ENCODE data around the gene NKAIN2. TPM values are rescaled to one million over a fixed set of nuclear protein-coding genes. Genes with fewer than 3 reads are reported as not detected.
"Not testable (repeated sequence)": the region's sequence is repeated elsewhere in the genome, so short reads cannot be mapped to it uniquely, and the experiment has no call there.

NKAIN2 gene
- total RNA-seq, 2 donors from 2014 or later: not detected

DNA sequence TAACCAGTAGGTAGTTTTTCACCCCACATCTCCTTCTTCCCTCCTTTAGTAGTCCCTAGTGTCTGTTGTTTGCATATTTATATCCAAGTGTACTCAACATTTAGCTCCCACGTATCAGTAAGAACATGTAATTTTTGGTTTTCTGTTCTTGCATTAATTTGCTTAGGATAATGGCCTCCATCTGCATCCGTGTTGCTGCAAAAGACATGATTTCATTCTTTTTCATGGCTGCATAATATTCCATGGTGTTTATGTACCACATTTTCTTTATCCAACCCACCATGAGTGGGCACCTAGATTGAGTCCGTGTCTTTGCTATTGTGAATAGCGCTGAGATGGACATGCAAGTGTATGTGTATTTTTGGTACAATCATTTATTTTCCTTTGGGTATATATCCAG is 306.8 kb downstream of the NKAIN2 start:
- DNase-seq (ENCODE audit: low spot score): no peak
- no peak overlapping the region for H3K27ac Mint-ChIP-seq
- no peaks in the 10 kb centered on the region for H3K27me3 Mint-ChIP-seq
- no peaks in the 10 kb centered on the region for H3K4me1 Mint-ChIP-seq (ENCODE audit: low read depth in 2 of 2)
- H3K36me3 Mint-ChIP-seq: peaks cover 4% of the 10 kb centered on the region
- H3K9me3 Mint-ChIP-seq: peaks cover 20% of the 10 kb centered on the region
- no peak overlapping the region for H3K4me3 Mint-ChIP-seq
- no peak for ATAC-seq

- Mint-ChIP-seq H3K27me3 (no peaks in the 10 kb centered on the region), H3K4me1 (ENCODE audit: low read depth in 2 of 2) (no peaks in the 10 kb centered on the region), H3K36me3 (no peaks in the 10 kb centered on the region), H3K9me3 (peaks cover 3% of the 10 kb centered on the region), H3K27ac (no peak overlapping the region), H3K4me3 (no peak overlapping the region)
- ATAC-seq (no peak), DNase-seq (ENCODE audit: low spot score) (no peak)
These were observed 315.9 kb downstream of the NKAIN2 start for GRCh38 chr6:124119596-124119995.

DNA sequence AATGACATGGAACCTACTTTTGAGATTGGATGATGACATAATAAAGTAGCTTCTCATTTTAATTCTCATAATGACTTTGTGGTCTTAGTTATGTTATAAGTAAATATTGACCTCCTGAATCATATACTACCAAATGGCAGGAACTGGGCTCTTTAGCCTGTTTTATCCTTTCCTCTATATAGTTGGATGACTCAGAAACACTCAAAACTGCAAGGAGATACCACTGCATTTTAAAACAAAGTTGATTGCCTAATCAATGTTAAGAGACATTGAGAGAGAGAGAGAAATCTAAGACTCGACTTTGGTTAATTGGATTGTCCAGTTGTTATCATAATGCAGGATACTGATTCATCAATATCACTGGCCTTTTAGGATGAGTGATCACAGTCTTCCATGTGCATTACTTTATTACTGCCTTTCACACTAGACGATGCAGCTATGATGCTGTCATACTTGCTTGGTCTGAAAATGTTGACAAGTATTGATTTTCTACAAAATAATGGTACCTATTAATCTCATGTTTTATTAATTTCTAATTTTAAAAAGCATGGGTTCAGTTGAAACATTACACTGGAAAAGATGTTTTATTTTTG is 320.0 kb downstream of the NKAIN2 start:
- Mint-ChIP-seq H3K27me3 (no peaks in the 10 kb centered on the region), H3K4me1 (ENCODE audit: low read depth in 2 of 2) (no peaks in the 10 kb centered on the region), H3K36me3 (peaks cover 8% of the 10 kb centered on the region), H3K9me3 (peaks cover 14% of the 10 kb centered on the region), H3K27ac (no peak overlapping the region), H3K4me3 (no peak overlapping the region)
- ATAC-seq: no peak
- no peak for DNase-seq (ENCODE audit: low spot score)

- H3K9me3 Mint-ChIP-seq: peaks cover 18% of the 10 kb centered on the region
- peaks cover 9% of the 10 kb centered on the region for H3K36me3 Mint-ChIP-seq
- no peak overlapping the region for H3K27ac Mint-ChIP-seq
- ATAC-seq (no peak), DNase-seq (ENCODE audit: low spot score) (no peak)
- no peaks in the 10 kb centered on the region for H3K27me3 Mint-ChIP-seq
- H3K4me3 Mint-ChIP-seq: no peak overlapping the region
- H3K4me1 Mint-ChIP-seq (ENCODE audit: low read depth in 2 of 2): no peaks in the 10 kb centered on the region
These were observed 327.6 kb downstream of the NKAIN2 start for GRCh38 chr6:124131259-124131658.

GRCh38 chr6:124131779-124132178 is 328.1 kb downstream of the NKAIN2 start:
- Mint-ChIP-seq H3K27me3 (no peaks in the 10 kb centered on the region), H3K36me3 (peaks cover 6% of the 10 kb centered on the region)
- no peak for ATAC-seq

DNA sequence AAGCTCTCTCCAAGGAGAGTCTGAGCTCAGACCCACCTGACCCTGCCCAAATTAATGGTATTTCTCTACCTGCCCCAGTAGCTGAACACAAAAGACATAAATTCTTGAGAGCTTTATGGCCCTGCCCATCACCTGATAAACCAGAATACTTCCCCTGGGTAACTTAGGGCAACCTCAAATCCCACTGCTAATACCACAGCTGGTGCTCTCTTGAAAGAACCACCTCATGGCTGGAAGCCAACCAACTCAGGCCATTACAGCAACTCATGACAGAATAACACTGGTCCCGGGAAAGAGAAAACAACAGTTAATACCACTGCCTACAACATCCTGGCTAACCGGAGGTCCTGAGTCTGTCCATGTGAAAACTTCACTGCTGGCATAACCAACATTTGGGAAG is 328.6 kb downstream of the NKAIN2 start:
- Mint-ChIP-seq H3K27me3 (no peaks in the 10 kb centered on the region), H3K4me1 (ENCODE audit: low read depth in 2 of 2) (no peaks in the 10 kb centered on the region), H3K27ac (no peak overlapping the region), H3K4me3 (no peak overlapping the region), H3K36me3 (peaks cover 6% of the 10 kb centered on the region), H3K9me3 (peaks cover 13% of the 10 kb centered on the region)
- ATAC-seq (no peak), DNase-seq (ENCODE audit: low spot score) (no peak)

More at GRCh38 chr6:124131779-124132178, 328.1 kb downstream of the NKAIN2 start:
- H3K27ac Mint-ChIP-seq: no peak overlapping the region
- no peaks in the 10 kb centered on the region for H3K4me1 Mint-ChIP-seq (ENCODE audit: low read depth in 2 of 2)
- H3K9me3 Mint-ChIP-seq: peaks cover 15% of the 10 kb centered on the region
- H3K4me3 Mint-ChIP-seq: no peak overlapping the region
- DNase-seq (ENCODE audit: low spot score): no peak

DNA sequence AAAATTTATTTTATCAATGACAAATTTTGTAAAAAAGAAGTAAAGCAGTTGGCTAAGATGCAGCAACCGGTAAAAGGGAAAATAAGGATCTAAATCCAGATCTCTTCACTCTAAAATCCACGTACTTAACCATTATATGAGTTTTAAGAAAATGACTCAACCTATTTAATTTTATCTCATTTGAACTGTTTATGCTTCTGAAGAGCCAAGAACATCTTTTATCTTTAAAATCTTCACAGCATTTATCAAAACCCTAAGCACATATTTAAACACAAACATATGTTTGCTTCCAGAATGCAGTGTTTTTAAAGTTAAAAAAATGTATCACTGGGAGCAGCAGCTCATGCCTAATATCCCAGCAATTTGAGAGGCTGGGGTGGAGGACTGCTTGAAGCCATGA is 339.2 kb downstream of the NKAIN2 start:
- H3K9me3 Mint-ChIP-seq: no peaks in the 10 kb centered on the region
- H3K4me3 Mint-ChIP-seq: no peak overlapping the region
- no peaks in the 10 kb centered on the region for H3K36me3 Mint-ChIP-seq
- ATAC-seq: no peak
- H3K27me3 Mint-ChIP-seq: no peaks in the 10 kb centered on the region
- H3K4me1 Mint-ChIP-seq (ENCODE audit: low read depth in 2 of 2): no peaks in the 10 kb centered on the region
- DNase-seq (ENCODE audit: low spot score): no peak
- no peak overlapping the region for H3K27ac Mint-ChIP-seq

DNA sequence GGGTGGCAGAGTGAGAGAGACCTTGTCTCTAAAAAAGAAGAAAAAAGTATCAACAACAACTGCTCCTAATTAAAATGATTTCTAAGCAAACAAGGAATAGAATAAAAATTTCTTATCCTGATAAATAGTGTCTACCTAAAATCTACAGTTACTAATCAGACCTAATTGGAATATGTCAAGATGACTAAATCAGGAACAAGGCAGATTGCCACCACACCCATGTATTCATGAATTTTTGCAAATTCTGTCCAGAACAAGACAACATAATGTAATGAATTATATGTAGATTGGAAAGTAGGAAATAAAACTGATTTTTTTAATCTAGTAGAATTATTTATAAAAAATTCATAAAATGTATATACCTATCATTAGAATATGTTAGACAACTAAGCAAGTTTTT is 339.8 kb downstream of the NKAIN2 start:
- Mint-ChIP-seq H3K4me1 (ENCODE audit: low read depth in 2 of 2) (no peaks in the 10 kb centered on the region), H3K27me3 (no peaks in the 10 kb centered on the region), H3K36me3 (no peaks in the 10 kb centered on the region), H3K9me3 (no peaks in the 10 kb centered on the region), H3K27ac (no peak overlapping the region), H3K4me3 (no peak overlapping the region)
- ATAC-seq (no peak), DNase-seq (ENCODE audit: low spot score) (no peak)

GRCh38 chr6:124147621-124148020 is 344.0 kb downstream of the NKAIN2 start:
- no peaks in the 10 kb centered on the region for H3K36me3 Mint-ChIP-seq
- no peak overlapping the region for H3K27ac Mint-ChIP-seq
- no peaks in the 10 kb centered on the region for H3K4me1 Mint-ChIP-seq (ENCODE audit: low read depth in 2 of 2)
- no peaks in the 10 kb centered on the region for H3K9me3 Mint-ChIP-seq
- H3K27me3 Mint-ChIP-seq: no peaks in the 10 kb centered on the region
- no peak for DNase-seq (ENCODE audit: low spot score)
- no peak overlapping the region for H3K4me3 Mint-ChIP-seq
- ATAC-seq: no peak

DNA sequence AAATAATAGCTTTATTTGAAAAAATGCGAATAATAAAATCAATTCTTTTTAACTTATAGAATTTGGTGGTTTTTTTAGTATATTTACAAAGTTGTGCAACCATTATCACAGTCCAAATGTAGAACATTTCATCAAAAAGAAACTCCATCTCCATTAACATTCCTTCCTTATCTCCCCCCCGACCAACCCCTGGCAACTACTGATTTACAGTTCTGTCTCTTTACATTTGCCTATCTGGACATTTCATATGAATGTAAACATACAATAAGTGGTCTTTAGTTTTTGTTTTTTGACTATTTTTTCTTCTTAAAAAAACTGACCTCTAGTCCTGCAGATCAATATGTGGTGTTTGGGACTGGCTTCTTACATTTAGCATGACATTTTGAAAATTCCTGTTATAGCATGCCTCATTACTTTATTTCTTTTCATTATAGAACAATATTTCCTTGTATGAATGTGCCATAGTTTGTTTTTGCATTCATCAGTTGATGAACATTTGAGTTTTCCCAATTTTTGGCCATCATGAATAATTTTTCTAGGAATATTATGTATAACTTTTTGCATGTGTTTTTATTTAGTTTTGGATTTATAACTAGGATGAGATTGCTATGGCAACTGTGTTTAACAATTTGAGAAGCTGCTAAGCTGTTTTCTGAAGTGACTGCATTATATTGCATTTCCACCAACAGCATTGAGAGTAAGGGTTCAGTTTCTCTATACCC is 344.7 kb downstream of the NKAIN2 start:
- Mint-ChIP-seq H3K4me1 (ENCODE audit: low read depth in 2 of 2) (no peaks in the 10 kb centered on the region), H3K27ac (no peak overlapping the region), H3K27me3 (no peaks in the 10 kb centered on the region), H3K9me3 (no peaks in the 10 kb centered on the region), H3K36me3 (no peaks in the 10 kb centered on the region), H3K4me3 (no peak overlapping the region)
- DNase-seq (ENCODE audit: low spot score) (no peak), ATAC-seq (no peak)

GRCh38 chr6:124149646-124150045 is 346.0 kb downstream of the NKAIN2 start:
- no peaks in the 10 kb centered on the region for H3K9me3 Mint-ChIP-seq
- ATAC-seq: no peak
- no peaks in the 10 kb centered on the region for H3K36me3 Mint-ChIP-seq
- no peak overlapping the region for H3K4me3 Mint-ChIP-seq
- no peak for DNase-seq (ENCODE audit: low spot score)
- no peaks in the 10 kb centered on the region for H3K4me1 Mint-ChIP-seq (ENCODE audit: low read depth in 2 of 2)
- no peaks in the 10 kb centered on the region for H3K27me3 Mint-ChIP-seq
- no peak overlapping the region for H3K27ac Mint-ChIP-seq

DNA sequence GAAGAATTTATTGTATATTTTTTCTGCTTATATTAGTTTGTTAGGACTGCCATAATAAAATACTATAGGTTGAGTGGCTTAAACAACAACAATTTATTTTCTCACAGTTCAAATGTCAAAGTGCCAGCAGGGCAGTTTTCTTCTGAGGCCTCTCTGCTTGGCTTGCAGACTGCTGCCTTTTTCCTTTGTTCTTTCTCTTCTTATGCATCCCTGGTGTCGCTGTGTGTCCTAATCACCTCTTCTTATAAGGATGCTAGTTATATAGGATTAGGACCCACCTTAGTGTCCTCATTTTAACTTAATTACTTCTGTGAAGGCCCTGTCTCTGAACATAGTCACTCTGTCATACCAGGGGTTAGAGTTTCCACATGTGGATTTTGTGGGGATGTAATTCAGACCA is 354.4 kb downstream of the NKAIN2 start:
- H3K27ac Mint-ChIP-seq: no peak overlapping the region
- DNase-seq (ENCODE audit: low spot score) (no peak), ATAC-seq (no peak)
- H3K27me3 Mint-ChIP-seq: no peaks in the 10 kb centered on the region
- peaks cover 19% of the 10 kb centered on the region for H3K9me3 Mint-ChIP-seq
- H3K4me1 Mint-ChIP-seq (ENCODE audit: low read depth in 2 of 2): no peaks in the 10 kb centered on the region
- no peak overlapping the region for H3K4me3 Mint-ChIP-seq
- peaks cover 10% of the 10 kb centered on the region for H3K36me3 Mint-ChIP-seq

DNA sequence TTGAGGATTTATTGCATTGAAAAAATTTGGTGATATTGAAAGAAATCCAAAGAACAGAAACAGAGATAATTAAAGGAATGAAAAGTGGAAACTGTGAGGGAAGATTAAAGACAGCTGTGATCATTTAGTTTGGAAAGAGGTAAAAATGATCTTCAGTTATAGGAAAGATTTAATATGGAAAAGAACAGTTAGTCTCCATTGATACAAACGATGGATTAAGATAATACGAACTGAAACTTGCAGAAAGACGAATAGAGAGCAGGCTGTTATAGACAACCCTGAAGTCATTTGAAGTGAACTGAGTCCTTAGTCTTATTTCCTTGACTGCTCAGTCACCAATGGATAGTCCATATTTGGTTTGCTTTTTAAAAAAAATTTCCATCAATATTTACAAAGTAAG is 360.0 kb downstream of the NKAIN2 start:
- H3K36me3 Mint-ChIP-seq: no peaks in the 10 kb centered on the region
- H3K4me1 Mint-ChIP-seq (ENCODE audit: low read depth in 2 of 2): no peaks in the 10 kb centered on the region
- H3K4me3 Mint-ChIP-seq: no peak overlapping the region
- ATAC-seq (no peak), DNase-seq (ENCODE audit: low spot score) (no peak)
- H3K27ac Mint-ChIP-seq: no peak overlapping the region
- no peaks in the 10 kb centered on the region for H3K27me3 Mint-ChIP-seq
- peaks cover 9% of the 10 kb centered on the region for H3K9me3 Mint-ChIP-seq

DNA sequence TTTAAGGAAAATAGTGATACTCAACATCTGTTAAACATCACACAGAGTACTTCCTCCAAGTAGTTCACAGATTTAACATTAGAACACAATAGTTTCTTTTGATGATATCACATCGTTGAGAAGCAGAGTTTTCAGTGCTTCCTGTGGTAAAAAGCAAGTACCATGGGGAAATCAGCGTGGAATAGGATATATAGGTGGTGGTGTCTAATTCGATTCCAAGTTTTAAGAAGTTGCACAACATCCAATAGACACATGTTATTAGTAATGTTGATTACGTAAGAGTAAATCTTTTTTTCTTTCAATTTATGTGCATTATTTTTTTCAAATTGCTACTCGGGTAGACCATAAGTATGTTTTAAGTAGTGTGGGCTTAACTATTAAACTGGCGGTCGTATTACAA is 360.7 kb downstream of the NKAIN2 start:
- no peaks in the 10 kb centered on the region for H3K4me1 Mint-ChIP-seq (ENCODE audit: low read depth in 2 of 2)
- no peak overlapping the region for H3K4me3 Mint-ChIP-seq
- ATAC-seq (no peak), DNase-seq (ENCODE audit: low spot score) (no peak)
- H3K27ac Mint-ChIP-seq: no peak overlapping the region
- peaks cover 6% of the 10 kb centered on the region for H3K9me3 Mint-ChIP-seq
- H3K36me3 Mint-ChIP-seq: no peaks in the 10 kb centered on the region
- no peaks in the 10 kb centered on the region for H3K27me3 Mint-ChIP-seq

DNA sequence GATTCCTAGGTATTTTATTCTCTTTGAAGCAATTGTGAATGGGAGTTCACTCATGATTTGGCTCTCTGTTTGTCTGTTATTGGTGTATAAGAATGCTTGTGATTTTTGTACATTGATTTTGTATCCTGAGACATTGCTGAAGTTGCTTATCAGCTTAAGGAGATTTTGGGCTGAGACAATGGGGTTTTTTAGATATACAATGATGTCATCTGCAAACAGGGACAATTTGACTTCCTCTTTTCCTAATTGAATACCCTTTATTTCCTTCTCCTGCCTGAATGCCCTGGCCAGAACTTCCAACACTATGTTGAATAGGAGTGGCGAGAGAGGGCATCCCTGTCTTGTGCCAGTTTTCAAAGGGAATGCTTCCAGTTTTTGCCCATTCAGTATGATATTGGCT is 363.6 kb downstream of the NKAIN2 start:
- not testable (repeated sequence) for H3K9me3 Mint-ChIP-seq; H3K4me1 Mint-ChIP-seq (ENCODE audit: low read depth in 2 of 2); H3K36me3 Mint-ChIP-seq; H3K4me3 Mint-ChIP-seq; H3K27me3 Mint-ChIP-seq; ATAC-seq; H3K27ac Mint-ChIP-seq; DNase-seq (ENCODE audit: low spot score)
